Prostate gland (tissue), 2 donors: ENCODE results near the gene IQCE.

Experiments
- POLR2A ChIP-seq: fragments of 450-650 bp; IDR thresholded peaks from one replicate; pipeline ENCODE4 v1.6.1; 2016; ENCODE audit warnings: antibody characterized with exemption, mild to moderate bottlenecking
- POLR2AphosphoS5 ChIP-seq: sonication (generic); formaldehyde crosslinking; IDR thresholded peaks from one replicate; pipeline ENCODE4 v1.6.1; 2017; ENCODE audit warnings: antibody characterized with exemption
- TF ChIP-seq, protein P1 (sequence below), 4 experiments: fragments of 200-600 bp in 2 of 4; fragments of 450-650 bp in 2 of 4; sonication (generic) in 2 of 4; IDR thresholded peaks; 1 replicate in 3 of 4; 2 replicates in 1 of 4; pipeline ENCODE4 v1.5.1; 2016 to 2019; ENCODE audit warnings: antibody characterized with exemption in 4 of 4, mild to moderate bottlenecking in 2 of 4, moderate library complexity in 2 of 4

DNA sequence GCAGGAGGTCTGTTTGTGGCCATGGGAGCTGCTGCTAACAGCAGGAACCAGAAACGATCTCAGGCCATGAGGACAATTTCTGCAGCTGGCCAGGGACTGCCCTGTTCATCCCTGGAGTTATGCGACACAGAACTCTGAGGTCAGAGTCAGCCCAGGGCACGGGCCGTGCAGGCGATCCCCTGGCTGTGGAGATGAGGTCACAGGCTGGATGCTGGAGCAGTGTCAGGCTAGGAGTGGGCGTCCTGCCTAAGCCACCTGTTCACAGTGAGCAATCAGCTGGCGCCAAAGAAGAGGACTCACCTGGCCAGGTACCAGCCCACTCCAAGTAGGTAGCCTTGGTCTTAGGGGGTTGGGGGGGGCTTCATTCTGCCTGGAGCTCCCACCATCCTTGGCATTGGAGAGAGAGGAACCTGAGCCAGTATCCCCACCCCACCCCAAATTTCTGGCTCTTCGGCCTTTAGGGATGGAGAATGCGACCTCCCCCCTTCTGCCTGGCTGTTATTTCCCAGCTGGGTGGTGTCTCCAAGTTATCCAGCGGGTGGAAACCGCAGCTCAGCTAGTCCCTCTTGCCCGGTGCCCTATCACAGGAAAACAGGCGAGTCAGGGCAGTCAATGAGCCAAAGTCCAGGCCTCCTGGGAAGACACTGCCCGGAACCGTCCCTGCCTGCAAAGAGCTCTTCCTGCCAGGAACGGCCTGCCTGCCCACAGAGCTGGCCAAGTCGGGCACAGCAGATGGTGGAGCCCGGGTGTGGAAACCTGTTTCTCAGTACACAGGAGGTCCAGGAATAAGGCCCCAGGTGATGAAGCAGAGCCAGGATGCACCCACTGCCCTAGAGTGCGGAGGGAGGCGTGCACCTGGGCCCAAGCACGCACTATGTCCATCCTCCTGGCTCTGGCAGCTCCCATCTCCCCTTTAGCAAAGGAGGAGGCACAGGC lies 71.2 kb downstream of the IQCE start:
- TF ChIP-seq POLR2A, result no peak
- TF ChIP-seq, protein P1, sequence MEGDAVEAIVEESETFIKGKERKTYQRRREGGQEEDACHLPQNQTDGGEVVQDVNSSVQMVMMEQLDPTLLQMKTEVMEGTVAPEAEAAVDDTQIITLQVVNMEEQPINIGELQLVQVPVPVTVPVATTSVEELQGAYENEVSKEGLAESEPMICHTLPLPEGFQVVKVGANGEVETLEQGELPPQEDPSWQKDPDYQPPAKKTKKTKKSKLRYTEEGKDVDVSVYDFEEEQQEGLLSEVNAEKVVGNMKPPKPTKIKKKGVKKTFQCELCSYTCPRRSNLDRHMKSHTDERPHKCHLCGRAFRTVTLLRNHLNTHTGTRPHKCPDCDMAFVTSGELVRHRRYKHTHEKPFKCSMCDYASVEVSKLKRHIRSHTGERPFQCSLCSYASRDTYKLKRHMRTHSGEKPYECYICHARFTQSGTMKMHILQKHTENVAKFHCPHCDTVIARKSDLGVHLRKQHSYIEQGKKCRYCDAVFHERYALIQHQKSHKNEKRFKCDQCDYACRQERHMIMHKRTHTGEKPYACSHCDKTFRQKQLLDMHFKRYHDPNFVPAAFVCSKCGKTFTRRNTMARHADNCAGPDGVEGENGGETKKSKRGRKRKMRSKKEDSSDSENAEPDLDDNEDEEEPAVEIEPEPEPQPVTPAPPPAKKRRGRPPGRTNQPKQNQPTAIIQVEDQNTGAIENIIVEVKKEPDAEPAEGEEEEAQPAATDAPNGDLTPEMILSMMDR (IDR thresholded peaks at IDR 0.05), result no peak
- peak; percentile 78 for TF ChIP-seq POLR2AphosphoS5
